ENCODE measurements around the gene EPB41L5.
A peak's percentile ranks its signal among the peaks of the same experiment; 100 is the strongest.

Gene EPB41L5

DNA sequence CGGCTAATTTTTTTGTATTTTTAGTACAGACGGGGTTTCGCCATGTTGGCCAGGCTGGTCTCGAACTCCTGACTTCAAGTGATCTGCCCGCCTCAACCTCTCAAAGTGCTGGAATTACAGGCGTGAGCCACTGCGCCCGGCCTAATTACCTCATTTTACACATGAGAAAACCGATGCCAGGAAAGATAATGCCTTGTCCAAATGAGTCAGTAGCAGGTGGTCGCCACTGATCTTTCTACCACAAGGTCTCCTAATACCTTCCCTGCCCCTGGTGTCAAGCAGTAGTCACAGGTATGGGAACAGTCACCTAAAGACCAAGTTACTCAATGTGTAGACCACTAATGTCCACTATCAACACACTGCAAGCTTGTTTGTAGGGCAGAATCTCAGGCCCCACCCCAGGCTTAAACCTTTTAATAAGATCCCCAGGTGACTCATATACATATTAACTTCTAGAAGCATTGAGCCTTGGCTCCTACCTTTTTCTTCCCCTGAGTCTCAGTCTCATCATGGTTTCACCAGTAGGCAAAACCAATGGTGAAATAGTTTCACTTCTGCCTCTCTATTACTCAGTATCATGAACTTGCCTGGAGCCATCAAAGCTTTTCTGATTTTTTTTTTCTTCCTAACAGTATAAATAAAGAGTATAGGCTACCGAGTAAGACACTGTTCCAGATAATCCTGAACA is 6.9 kb upstream of the EPB41L5 start:
- no peak overlapping the region for H3K27ac ChIP-seq
- no peaks in the 10 kb centered on the region for H3K27me3 ChIP-seq (ENCODE audit: insufficient read depth, low read depth)
- no peaks in the 10 kb centered on the region for H4K20me1 ChIP-seq (ENCODE audit: insufficient read depth)
- peak overlapping the region; percentile 44; the same call in 1 of the 2 replicates for H2AFZ ChIP-seq (ENCODE audit: low read depth)
- no peaks in the 10 kb centered on the region for H3K36me3 ChIP-seq (ENCODE audit: insufficient read depth)
- peak overlapping the region; percentile 10; the same call in 1 of the 2 replicates for H3K4me2 ChIP-seq
- TF ChIP-seq, protein P1, sequence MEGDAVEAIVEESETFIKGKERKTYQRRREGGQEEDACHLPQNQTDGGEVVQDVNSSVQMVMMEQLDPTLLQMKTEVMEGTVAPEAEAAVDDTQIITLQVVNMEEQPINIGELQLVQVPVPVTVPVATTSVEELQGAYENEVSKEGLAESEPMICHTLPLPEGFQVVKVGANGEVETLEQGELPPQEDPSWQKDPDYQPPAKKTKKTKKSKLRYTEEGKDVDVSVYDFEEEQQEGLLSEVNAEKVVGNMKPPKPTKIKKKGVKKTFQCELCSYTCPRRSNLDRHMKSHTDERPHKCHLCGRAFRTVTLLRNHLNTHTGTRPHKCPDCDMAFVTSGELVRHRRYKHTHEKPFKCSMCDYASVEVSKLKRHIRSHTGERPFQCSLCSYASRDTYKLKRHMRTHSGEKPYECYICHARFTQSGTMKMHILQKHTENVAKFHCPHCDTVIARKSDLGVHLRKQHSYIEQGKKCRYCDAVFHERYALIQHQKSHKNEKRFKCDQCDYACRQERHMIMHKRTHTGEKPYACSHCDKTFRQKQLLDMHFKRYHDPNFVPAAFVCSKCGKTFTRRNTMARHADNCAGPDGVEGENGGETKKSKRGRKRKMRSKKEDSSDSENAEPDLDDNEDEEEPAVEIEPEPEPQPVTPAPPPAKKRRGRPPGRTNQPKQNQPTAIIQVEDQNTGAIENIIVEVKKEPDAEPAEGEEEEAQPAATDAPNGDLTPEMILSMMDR (conservative IDR thresholded peaks at IDR 0.05; ENCODE audit: low read depth, low read length), result no peak
- H3K79me2 ChIP-seq (ENCODE audit: insufficient read depth, low read depth), result no peaks in the 10 kb centered on the region
- no peak overlapping the region for H3K4me3 ChIP-seq (IDR thresholded peaks at IDR 0.05; ENCODE audit: insufficient read depth, low read depth, low read length)
- peaks cover 24% of the 10 kb centered on the region for H3K4me1 ChIP-seq (ENCODE audit: low read depth, poor library complexity, severe bottlenecking)
- H3K9ac ChIP-seq, result no peak overlapping the region

DNA sequence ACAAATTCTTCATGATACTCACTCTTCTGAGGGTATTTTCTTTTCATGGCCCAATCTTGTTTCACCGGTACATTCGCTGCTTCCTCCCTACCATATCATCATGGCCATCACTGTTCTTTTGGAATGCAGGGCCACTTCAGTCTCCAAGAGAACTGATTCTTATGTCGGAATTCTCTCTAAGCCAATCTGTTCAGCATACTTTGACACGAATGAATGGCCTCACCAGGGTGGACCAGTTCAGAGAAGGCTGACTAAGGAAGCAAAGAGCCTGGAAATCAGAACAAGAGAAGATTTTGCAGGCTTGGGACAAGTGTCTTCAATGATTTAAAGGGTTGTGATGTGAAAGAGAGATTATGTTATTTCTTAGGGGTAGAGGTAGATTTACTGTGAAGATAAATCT is 5.0 kb upstream of the EPB41L5 start:
- Histone ChIP-seq H3K4me2 (no peak overlapping the region), H3K27ac (no peak overlapping the region), H2AFZ (ENCODE audit: low read depth) (no peak overlapping the region), H3K27me3 (ENCODE audit: insufficient read depth, low read depth) (no peaks in the 10 kb centered on the region), H4K20me1 (ENCODE audit: insufficient read depth) (no peaks in the 10 kb centered on the region), H3K4me1 (ENCODE audit: low read depth, poor library complexity, severe bottlenecking) (peaks cover 38% of the 10 kb centered on the region), H3K4me3 (IDR thresholded peaks at IDR 0.05; ENCODE audit: insufficient read depth, low read depth, low read length) (no peak overlapping the region), H3K9ac (no peak overlapping the region), H3K79me2 (ENCODE audit: insufficient read depth, low read depth) (no peaks in the 10 kb centered on the region), H3K36me3 (ENCODE audit: insufficient read depth) (no peaks in the 10 kb centered on the region)
- TF ChIP-seq, protein P1 (conservative IDR thresholded peaks at IDR 0.05; ENCODE audit: low read depth, low read length), result no peak

DNA sequence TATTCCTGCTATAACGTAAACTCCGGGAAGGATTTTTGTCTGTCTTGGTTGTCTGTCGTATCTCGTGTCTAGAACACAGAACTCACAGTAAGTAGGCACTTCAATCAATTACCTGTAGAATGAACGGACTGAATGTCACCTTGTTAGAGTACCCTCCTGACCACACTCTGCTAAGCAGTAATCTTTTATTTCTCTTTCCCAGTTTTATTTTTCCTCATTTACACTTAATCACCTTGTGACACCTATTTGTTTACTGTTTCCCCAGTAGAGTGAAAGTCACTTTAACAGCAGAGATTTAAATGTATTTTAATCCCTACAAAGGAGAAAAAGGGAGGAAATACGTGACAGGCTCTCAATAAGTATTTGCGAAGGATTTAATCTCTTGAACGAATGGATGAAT is 514 bp upstream of the EPB41L5 start:
- Histone ChIP-seq H4K20me1 (ENCODE audit: insufficient read depth) (no peaks in the 10 kb centered on the region), H3K4me3 (IDR thresholded peaks at IDR 0.05; ENCODE audit: insufficient read depth, low read depth, low read length) (no peak overlapping the region), H3K27me3 (ENCODE audit: insufficient read depth, low read depth) (no peaks in the 10 kb centered on the region), H3K36me3 (ENCODE audit: insufficient read depth) (no peaks in the 10 kb centered on the region), H3K9ac (no peak overlapping the region), H3K4me2 (peak overlapping the region; percentile 97), H3K27ac (no peak overlapping the region), H3K4me1 (ENCODE audit: low read depth, poor library complexity, severe bottlenecking) (peaks cover 33% of the 10 kb centered on the region), H3K79me2 (ENCODE audit: insufficient read depth, low read depth) (no peaks in the 10 kb centered on the region), H2AFZ (ENCODE audit: low read depth) (peak overlapping the region; percentile 69)
- TF ChIP-seq, protein P1 (conservative IDR thresholded peaks at IDR 0.05; ENCODE audit: low read depth, low read length), result no peak

DNA sequence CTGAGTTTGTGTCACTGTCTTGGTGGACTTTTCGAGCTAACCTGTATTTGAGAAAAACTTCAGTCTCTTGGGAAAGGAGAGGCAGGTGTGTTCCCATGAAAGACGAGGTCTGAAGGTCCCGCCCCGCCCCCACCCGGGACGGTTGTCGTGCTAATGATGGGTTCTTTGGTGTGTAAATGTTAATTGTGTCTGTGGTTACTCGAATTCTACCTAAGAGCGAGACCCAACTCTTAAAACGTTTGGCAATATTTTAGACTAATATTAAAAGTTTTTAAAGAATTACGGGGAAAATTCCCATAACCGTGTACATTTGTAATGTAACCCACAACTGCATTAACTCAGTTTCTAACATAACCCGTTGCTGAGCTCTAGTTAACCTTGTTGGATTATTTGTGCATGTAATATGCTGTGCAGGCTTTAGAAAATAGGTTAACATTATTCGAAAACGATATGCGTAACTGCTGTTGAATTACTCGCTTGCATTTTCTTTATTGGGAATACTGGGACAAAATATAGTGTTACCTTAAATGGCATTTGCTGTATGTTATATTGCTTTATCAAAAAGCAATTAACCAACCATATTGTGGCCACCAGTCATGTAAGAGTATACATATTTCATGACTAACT is 833 bp downstream of the EPB41L5 start:
- no peaks in the 10 kb centered on the region for H3K36me3 ChIP-seq (ENCODE audit: insufficient read depth)
- peak overlapping the region; percentile 69 for H2AFZ ChIP-seq (ENCODE audit: low read depth)
- H3K79me2 ChIP-seq (ENCODE audit: insufficient read depth, low read depth), result no peaks in the 10 kb centered on the region
- H3K4me1 ChIP-seq (ENCODE audit: low read depth, poor library complexity, severe bottlenecking), result peaks cover 33% of the 10 kb centered on the region
- TF ChIP-seq, protein P1 (conservative IDR thresholded peaks at IDR 0.05; ENCODE audit: low read depth, low read length), result no peak
- H3K27ac ChIP-seq, result no peak overlapping the region
- H3K4me2 ChIP-seq, result peak overlapping the region; percentile 97
- H4K20me1 ChIP-seq (ENCODE audit: insufficient read depth), result no peaks in the 10 kb centered on the region
- H3K4me3 ChIP-seq (IDR thresholded peaks at IDR 0.05; ENCODE audit: insufficient read depth, low read depth, low read length), result peak overlapping the region; percentile 31
- H3K9ac ChIP-seq, result peak overlapping the region; percentile 32; the same call in 1 of the 2 replicates
- no peaks in the 10 kb centered on the region for H3K27me3 ChIP-seq (ENCODE audit: insufficient read depth, low read depth)
